Measurements from ENCODE around the gene GPC5.

Gene GPC5

DNA sequence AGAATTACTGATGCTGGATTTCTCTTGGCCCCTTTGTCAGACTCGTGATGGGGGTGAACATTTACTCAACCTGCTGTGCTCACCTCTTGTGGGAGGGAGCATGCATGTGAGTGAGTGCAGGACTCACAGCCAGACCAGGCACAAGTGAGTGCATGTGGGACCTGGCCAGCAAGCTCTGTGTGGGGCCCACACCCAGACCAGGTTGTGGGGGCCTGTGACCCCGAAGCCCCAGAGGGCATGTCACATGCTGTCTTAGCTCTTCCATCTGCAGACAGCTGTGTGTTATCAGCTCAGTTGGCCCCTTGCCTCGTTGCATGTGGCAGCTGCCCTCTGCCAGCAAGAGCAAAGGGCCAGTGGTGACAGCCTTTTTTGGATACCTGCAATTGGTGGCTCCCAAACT is 614.4 kb downstream of the GPC5 start:
- TF ChIP-seq CTCF (IDR thresholded peaks at IDR 0.05; ENCODE audit: insufficient read depth, missing control alignments) = no peak
- no peak for FAIRE-seq
- no peak for DNase-seq (ENCODE audit: insufficient read length, low spot score)

- FAIRE-seq = no peak
- no peak for DNase-seq (ENCODE audit: insufficient read length, low spot score)
- no peak for TF ChIP-seq CTCF (IDR thresholded peaks at IDR 0.05; ENCODE audit: insufficient read depth, missing control alignments)
Measured at GRCh38 chr13:92017737-92018136, 619.3 kb downstream of the GPC5 start.

GRCh38 chr13:92028695-92029094 is 630.3 kb downstream of the GPC5 start:
- no peak for DNase-seq (ENCODE audit: insufficient read length, low spot score)
- no peak for FAIRE-seq
- no peak for TF ChIP-seq CTCF (IDR thresholded peaks at IDR 0.05; ENCODE audit: insufficient read depth, missing control alignments)

- DNase-seq (ENCODE audit: insufficient read length, low spot score) (no peak), FAIRE-seq (no peak)
- no peak for TF ChIP-seq CTCF (IDR thresholded peaks at IDR 0.05; ENCODE audit: insufficient read depth, missing control alignments)
Measured at GRCh38 chr13:92029641-92030040, 631.2 kb downstream of the GPC5 start.

- FAIRE-seq = no peak
- no peak for DNase-seq (ENCODE audit: insufficient read length, low spot score)
- no peak for TF ChIP-seq CTCF (IDR thresholded peaks at IDR 0.05; ENCODE audit: insufficient read depth, missing control alignments)
Measured at GRCh38 chr13:92038905-92039304, 640.5 kb downstream of the GPC5 start.

DNA sequence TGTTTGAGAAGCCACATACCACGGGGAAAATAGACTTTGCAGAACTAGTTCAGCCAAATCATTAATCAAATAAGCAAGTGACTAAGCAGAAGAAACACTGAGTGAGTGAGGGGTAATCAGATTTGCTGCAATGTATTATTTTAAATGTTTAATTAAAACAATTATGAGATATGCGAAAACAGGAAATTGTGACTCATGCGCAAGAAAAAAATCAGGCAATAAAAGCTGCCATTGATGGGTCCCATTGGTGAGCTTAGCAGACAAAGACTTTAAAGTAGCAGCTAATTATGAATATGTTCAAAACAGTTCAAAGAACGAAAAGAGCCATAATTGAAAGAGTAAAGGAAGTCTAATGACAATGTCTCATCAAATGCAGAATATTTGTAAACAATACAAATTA is 644.1 kb downstream of the GPC5 start:
- DNase-seq (ENCODE audit: insufficient read length, low spot score) (no peak), FAIRE-seq (no peak)
- TF ChIP-seq CTCF (IDR thresholded peaks at IDR 0.05; ENCODE audit: insufficient read depth, missing control alignments) = no peak

DNA sequence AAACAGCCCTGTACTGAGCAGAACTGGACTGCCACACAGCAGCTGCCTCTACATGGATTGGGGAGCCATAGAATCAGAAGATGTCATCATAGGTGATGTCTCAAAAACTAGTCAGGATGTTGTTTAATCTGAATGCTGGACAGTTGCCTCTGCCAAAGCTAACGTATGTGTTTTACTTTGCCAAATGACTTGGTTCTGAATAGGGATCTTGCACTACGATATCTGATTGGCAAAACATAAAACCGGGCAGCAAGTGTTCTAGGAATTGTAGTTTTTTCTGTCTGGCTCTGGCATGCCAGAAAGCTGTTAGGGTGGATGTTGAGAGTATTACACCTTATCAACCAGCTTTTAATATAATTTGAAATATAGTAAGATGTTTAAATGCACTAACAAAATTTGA is 645.9 kb downstream of the GPC5 start:
- DNase-seq (ENCODE audit: insufficient read length, low spot score) (no peak), FAIRE-seq (no peak)

More for the DNA sequence above, 645.9 kb downstream of the GPC5 start:
- TF ChIP-seq CTCF (IDR thresholded peaks at IDR 0.05; ENCODE audit: insufficient read depth, missing control alignments) = no peak

Data from D721Med (cell line).